HFF-Myc (cell line): ENCODE data around the gene ADARB2.

Experiments
- DNase-seq: peaks from one replicate; pipeline ENCODE4 v3.0.0-alpha.2; 2011; ENCODE audit warnings: low read depth; ENCODE audit errors: extremely low read depth
- H3K4me3 ChIP-seq: replicated peaks from 2 replicates; pipeline ENCODE4 v1.5.1; 2011; ENCODE audit warnings: low read depth, mild to moderate bottlenecking, control low read depth, low read length
- TF ChIP-seq, protein P1 (sequence below): IDR thresholded peaks from 2 replicates; pipeline ENCODE4 v1.5.1; 2012; ENCODE audit warnings: mild to moderate bottlenecking, low read depth, low read length, control low read depth; ENCODE audit errors: missing control alignments

The ADARB2 gene

DNA sequence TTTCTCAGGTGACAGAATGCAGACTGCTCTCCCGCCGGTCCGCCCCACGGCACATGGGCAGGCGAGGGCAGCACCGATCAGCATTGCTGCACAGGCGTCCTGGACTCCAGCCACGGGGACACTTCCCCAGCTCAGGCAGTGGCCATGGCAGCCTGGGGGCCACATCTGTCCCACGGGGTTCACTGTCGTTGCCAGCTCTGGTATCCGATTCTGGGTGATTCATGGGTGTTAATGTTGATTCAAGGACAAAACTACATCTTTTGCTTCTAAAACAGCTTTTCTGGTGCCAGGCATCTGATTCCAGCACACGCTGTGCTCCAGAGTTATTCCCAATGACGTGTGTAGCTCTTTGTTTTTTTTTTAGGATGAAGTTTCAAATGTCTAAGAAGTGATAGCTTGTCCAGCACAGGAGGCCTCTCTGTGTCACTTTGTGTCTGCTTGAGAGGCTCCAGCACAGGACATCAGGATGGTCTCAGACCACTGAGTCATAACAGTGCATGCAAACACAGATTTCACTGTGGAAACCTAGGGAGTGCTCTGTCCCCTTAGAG is 463.1 kb downstream of the ADARB2 start:
- no peak overlapping the region for H3K4me3 ChIP-seq
- DNase-seq = no peak
- TF ChIP-seq, protein P1, sequence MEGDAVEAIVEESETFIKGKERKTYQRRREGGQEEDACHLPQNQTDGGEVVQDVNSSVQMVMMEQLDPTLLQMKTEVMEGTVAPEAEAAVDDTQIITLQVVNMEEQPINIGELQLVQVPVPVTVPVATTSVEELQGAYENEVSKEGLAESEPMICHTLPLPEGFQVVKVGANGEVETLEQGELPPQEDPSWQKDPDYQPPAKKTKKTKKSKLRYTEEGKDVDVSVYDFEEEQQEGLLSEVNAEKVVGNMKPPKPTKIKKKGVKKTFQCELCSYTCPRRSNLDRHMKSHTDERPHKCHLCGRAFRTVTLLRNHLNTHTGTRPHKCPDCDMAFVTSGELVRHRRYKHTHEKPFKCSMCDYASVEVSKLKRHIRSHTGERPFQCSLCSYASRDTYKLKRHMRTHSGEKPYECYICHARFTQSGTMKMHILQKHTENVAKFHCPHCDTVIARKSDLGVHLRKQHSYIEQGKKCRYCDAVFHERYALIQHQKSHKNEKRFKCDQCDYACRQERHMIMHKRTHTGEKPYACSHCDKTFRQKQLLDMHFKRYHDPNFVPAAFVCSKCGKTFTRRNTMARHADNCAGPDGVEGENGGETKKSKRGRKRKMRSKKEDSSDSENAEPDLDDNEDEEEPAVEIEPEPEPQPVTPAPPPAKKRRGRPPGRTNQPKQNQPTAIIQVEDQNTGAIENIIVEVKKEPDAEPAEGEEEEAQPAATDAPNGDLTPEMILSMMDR = no peak

DNA sequence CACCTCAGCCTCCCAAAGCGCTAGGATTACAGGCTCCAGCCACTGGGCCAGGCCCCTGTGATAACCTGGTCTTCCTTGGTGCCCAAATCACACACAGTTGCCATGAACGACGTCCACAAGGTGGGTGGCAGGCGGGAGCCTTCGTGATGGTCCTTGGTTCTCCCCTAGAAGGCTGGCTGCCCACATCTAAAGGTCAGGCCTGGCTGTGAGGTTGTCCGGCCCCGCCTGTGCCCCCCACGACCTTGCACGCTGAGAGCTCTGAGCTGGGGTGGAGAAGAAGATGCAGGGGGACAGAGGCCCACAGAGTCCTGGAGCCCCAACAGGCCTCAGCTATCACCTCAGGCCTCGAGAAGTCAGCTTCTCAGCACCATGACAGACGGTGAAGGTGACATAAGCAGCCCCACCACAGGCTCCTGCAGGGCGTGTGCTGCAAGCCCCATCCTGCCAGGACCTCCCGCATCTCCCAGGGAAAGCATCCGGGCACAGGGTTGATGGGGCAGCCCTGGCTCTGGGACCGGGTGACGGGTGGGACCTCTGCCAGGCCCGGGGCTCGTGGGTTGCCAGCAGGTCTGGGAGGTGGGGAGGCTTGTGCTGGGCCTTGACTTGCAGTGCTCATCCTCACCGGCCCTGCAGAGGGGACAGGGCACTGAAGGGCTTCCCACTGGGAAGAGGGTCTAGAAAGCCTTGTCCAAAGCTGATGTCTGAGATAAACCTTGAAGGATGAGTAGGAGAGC is 463.8 kb downstream of the ADARB2 start:
- TF ChIP-seq, protein P1 = no peak
- H3K4me3 ChIP-seq = no peak overlapping the region
- DNase-seq = no peak

DNA sequence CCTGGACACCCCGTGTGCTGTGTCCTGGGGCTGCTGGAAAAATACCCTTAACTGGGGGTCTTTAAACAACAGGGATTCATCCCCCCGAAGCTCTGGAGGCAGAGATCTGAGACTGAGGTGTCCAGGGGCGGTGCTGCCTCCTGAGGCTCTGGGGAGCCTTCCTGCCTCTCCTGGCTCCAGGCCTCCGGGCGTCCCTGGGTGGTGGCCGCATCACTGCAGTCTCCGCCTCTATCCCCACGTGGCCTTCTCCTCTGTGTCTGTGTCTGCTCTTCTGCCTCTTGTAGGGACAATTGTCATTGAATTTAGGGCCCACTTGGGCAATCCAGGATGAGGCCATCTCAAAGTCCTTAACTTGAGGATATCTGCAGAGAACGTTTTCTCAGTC is 464.6 kb downstream of the ADARB2 start:
- TF ChIP-seq, protein P1 = no peak
- no peak for DNase-seq
- H3K4me3 ChIP-seq = no peak overlapping the region

DNA sequence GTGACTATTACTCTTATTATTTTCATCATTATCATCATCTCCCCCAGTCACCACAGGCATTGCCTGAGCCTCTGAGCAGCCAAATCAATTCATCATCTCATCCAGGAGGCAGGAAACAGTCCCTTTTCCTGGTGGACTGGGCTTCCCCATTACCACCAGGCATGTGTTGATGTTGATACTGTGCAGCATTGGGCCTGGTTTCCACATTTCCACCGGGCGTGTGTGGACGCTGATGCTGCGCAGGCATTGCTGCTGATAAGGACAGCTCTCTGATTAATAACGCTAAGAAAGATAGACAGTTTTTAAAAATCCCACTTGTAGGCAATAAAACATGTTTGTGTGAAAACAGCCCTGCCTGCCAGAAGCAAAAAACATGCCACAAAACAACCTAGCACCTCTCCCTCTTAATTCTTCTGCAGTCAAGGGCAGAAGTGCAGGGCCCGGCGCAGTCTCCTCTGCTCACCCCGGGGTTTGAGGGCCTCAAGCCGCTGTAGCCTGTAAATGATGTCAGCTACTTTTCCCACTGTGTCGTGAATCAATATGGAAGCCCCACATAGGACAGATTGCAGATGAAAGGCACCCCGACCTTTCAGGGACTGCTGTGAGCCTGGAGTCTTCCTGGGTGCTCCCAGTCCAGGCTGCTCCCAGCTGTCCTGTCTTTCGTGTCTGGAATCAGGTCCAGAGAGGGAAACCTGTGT is 465.1 kb downstream of the ADARB2 start:
- no peak overlapping the region for H3K4me3 ChIP-seq
- TF ChIP-seq, protein P1 = no peak
- no peak for DNase-seq

DNA sequence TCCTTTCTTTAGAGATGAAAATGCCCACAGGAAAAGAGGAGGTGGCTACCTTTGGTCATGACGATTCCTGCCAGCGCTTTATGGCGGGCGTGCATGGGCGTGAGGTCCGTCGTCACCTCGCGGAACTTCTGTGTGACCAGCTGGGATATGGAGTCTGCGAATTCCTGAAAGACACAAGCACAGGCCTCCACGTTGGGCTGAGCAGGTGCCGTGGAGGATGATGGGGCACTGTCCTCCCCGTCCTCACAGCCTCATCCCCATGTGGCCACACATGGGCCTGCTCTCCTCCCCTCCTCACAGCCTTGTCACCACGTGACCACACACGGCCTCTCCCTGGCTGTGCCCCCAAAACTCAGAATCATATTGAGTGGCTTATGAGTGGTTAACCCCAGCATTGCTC is 466.4 kb downstream of the ADARB2 start:
- TF ChIP-seq, protein P1 = no peak
- no peak overlapping the region for H3K4me3 ChIP-seq
- DNase-seq = no peak

DNA sequence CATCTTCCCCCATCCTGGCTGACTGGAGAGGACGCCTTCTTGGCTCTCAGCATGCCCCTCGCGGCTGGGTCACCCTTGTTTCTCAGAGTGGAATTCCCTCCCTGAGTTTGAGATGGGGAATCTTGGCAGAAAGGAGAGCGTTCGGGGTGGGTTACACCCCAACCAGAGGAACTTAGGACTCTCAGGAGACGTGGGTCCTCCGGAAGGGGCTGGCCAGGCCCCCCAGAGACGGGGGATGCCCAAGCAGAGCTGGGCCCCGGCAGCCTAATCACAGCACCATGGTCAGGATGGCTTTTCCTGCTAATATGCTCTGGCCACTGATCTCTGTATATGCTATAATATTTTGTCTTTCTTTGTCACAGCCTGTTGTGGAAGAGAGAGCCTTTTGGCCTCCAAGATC is 466.8 kb downstream of the ADARB2 start:
- TF ChIP-seq, protein P1 = no peak
- no peak for DNase-seq
- no peak overlapping the region for H3K4me3 ChIP-seq

DNA sequence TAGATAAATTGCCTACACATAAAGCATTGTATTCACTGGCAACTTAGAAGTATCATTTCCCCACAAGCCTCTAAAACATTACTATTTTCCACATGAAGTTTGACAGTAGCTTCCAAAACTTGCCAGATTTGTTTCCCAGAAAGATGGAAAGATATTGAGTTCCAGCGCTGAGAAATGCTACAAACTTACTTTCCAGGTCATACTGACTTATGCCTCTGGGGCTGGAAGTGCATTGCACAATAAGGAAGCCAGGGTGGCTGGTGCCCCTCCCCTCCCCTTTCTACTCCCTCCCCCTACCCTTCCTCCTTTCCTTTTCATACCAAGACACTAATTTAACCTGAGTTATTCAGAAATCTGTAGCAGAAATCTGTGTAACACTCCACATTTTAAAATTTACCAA is 468.5 kb downstream of the ADARB2 start:
- H3K4me3 ChIP-seq = no peak overlapping the region
- TF ChIP-seq, protein P1 = no peak
- no peak for DNase-seq
